HL-60 (cell line): ENCODE data around the gene KCNQ1OT1.

Experiments used
- DNase-seq, 2 experiments: peaks; one replicate each; pipeline ENCODE4 v3.0.0-alpha.2; 2010 to 2020; ENCODE audit warnings: low read depth in 1 of 2, low spot score in 1 of 2
- H3K27ac ChIP-seq: fragments of 250-450 bp; sonication (Bioruptor Pico); replicated peaks from 2 replicates; pipeline ENCODE4 v1.5.1; 2020; ENCODE audit warnings: mild to moderate bottlenecking, moderate library complexity
- H3K27me3 ChIP-seq: fragments of 250-450 bp; sonication (Bioruptor Pico); 2 replicates; pipeline ENCODE4 v1.5.1; 2021; ENCODE audit warnings: mild to moderate bottlenecking, moderate library complexity; ENCODE audit not compliant: insufficient read depth, poor library complexity, severe bottlenecking
- H3K4me3 ChIP-seq: replicated peaks from 2 replicates; pipeline ENCODE4 v1.5.1; 2011; ENCODE audit warnings: mild to moderate bottlenecking, control low read depth, low read length; ENCODE audit not compliant: insufficient read depth
- CTCF ChIP-seq: IDR thresholded peaks from one replicate; pipeline ENCODE4 v1.5.1; 2011; ENCODE audit warnings: low read length, control low read depth, inconsistent platforms; ENCODE audit not compliant: insufficient read depth
- GABPA ChIP-seq: IDR thresholded peaks from 2 replicates; pipeline ENCODE4 v1.6.1; 2012; ENCODE audit warnings: low read depth
- POLR2AphosphoS5 ChIP-seq: IDR thresholded peaks from 2 replicates; pipeline ENCODE4 v1.6.1; 2012; ENCODE audit warnings: low read depth
- REST ChIP-seq: IDR thresholded peaks from 2 replicates; pipeline ENCODE4 v1.6.1; 2012; ENCODE audit warnings: low read depth; ENCODE audit not compliant: insufficient replicate concordance
- SPI1 ChIP-seq: IDR thresholded peaks from 2 replicates; pipeline ENCODE4 v1.6.1; 2012; ENCODE audit warnings: low read depth, mild to moderate bottlenecking, borderline replicate concordance

KCNQ1OT1 gene

GRCh38 chr11:2589538-2589934, 110.3 kb downstream of the KCNQ1OT1 start:
- H3K4me3 ChIP-seq, result no peak overlapping the region
- TF ChIP-seq SPI1, result no peak
- TF ChIP-seq GABPA, result no peak
- TF ChIP-seq POLR2AphosphoS5, result no peak
- TF ChIP-seq REST, result no peak
- no peak for TF ChIP-seq CTCF
- H3K27ac ChIP-seq, result no peak overlapping the region
- H3K27me3 ChIP-seq, result no peaks in the 10 kb centered on the region
- no peak for DNase-seq

- no peak for TF ChIP-seq SPI1
- TF ChIP-seq GABPA, result no peak
- TF ChIP-seq CTCF, result no peak
- TF ChIP-seq REST, result no peak
- TF ChIP-seq POLR2AphosphoS5, result no peak
- Histone ChIP-seq H3K27me3 (no peaks in the 10 kb centered on the region), H3K27ac (no peak overlapping the region), H3K4me3 (no peak overlapping the region)
- DNase-seq, result no peak
Measured at GRCh38 chr11:2588809-2589537, 110.8 kb downstream of the KCNQ1OT1 start.

- H3K4me3 ChIP-seq, result no peak overlapping the region
- TF ChIP-seq GABPA, result no peak
- TF ChIP-seq POLR2AphosphoS5, result no peak
- no peak for TF ChIP-seq REST
- TF ChIP-seq CTCF, result no peak
- TF ChIP-seq SPI1, result no peak
- no peaks in the 10 kb centered on the region for H3K27me3 ChIP-seq
- no peak overlapping the region for H3K27ac ChIP-seq
- DNase-seq, result no peak
Measured at GRCh38 chr11:2587976-2588748, 111.6 kb downstream of the KCNQ1OT1 start.
